ENCODE data around the gene CTBP2. TPM values are rescaled to one million over a fixed set of nuclear protein-coding genes. Genes with fewer than 3 reads are reported as not detected.

The CTBP2 gene
- total RNA-seq, 1 experiment from 2014 or later = 97.2 TPM

GRCh38 chr10:124998624-124999291, 161.6 kb downstream of the CTBP2 start:
- Mint-ChIP-seq H3K36me3 (ENCODE audit: insufficient read depth, unreplicated experiment) (peaks cover 82% of the 10 kb centered on the region), H3K27ac (ENCODE audit: unreplicated experiment) (no peak overlapping the region), H3K27me3 (ENCODE audit: insufficient read depth, unreplicated experiment) (no peaks in the 10 kb centered on the region), H3K9me3 (ENCODE audit: unreplicated experiment) (no peaks in the 10 kb centered on the region), H3K4me1 (ENCODE audit: low read depth, unreplicated experiment) (no peaks in the 10 kb centered on the region), H3K4me3 (ENCODE audit: unreplicated experiment) (no peak overlapping the region)
- POLR2A ChIA-PET = no interaction called here
- no TSS peak for BruUV-seq (replicated peaks)
- intact Hi-C loops (cut with micrococcal nuclease; ENCODE audit: unreplicated experiment) = no loop called here
- CTCF ChIA-PET = interaction anchor here (0.6 to 0.7 kb wide), 2 partner anchors 45 to 46 kb away, joined by 3 read pairs; no protein-coding TSS in a partner anchor
- TF ChIP-seq CTCF (IDR thresholded peaks at IDR 0.05; ENCODE audit: insufficient read depth in 1 of 2, low read depth in 1 of 2, low read length in 1 of 2, severe bottlenecking in 1 of 2, unreplicated experiment in 1 of 2) = no peak
- Histone ChIP-seq H3K27me3 (replicated peaks; ENCODE audit: control insufficient read depth, insufficient read depth, low read length) (no peaks in the 10 kb centered on the region), H3K9me3 (no peaks in the 10 kb centered on the region), H3K36me3 (ENCODE audit: control insufficient read depth, insufficient read depth, low read length) (peaks cover 5% of the 10 kb centered on the region), H3K4me3 (ENCODE audit: low read depth, low read length) (no peak overlapping the region), H3K4me1 (no peaks in the 10 kb centered on the region)
- peak in 1 of 2 experiments; percentile 21 for DNase-seq

DNA sequence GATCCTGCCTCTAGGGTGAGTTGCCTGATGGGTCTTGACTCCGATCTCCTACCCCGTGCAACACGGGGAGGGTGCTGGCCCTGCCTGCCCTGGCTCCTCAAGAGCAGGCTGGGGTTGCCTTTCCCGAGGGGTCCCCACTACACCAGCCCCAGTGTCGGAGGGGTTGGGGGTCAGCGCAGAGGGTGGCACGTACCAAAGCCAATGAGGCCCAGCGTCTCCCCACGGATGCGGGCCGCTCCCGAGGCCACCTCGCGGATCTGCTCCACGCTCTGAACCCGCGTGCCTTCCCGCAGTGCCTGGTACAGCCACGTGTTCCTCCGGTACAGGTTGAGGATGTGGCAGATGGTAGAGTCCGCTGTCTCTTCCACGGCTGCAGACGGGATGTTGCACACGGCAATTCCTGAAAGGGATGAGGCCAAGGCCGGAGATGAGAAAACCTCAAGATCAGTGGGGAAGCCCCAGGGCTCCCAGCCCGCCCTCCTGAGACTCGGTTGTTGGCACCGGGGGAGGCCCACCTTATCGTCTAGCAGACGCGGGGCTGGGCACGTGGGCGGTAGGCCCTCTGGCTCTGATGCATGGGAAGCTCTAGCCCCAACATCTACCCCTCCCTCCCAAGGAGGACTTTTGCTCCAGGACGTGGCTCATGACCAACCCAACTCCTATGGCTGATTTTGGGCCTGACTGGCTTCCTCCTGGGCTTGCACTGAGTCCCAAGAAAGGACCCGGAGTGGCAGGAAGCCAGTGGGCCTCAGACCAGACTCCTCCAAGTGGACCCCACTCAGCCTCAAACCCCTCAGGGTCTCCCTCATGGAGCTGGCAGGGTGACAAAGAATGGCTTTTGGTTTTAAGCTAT, 162.4 kb downstream of the CTBP2 start:
- ChIA-PET CTCF (no interaction called here), POLR2A (no interaction called here)
- Histone ChIP-seq H3K4me1 (no peaks in the 10 kb centered on the region), H3K27me3 (replicated peaks; ENCODE audit: control insufficient read depth, insufficient read depth, low read length) (no peaks in the 10 kb centered on the region), H3K36me3 (ENCODE audit: control insufficient read depth, insufficient read depth, low read length) (peaks cover 5% of the 10 kb centered on the region), H3K4me3 (ENCODE audit: low read depth, low read length) (no peak overlapping the region), H3K9me3 (no peaks in the 10 kb centered on the region)
- Mint-ChIP-seq H3K36me3 (ENCODE audit: insufficient read depth, unreplicated experiment) (peaks cover 82% of the 10 kb centered on the region), H3K4me1 (ENCODE audit: low read depth, unreplicated experiment) (no peaks in the 10 kb centered on the region), H3K27ac (ENCODE audit: unreplicated experiment) (no peak overlapping the region), H3K4me3 (ENCODE audit: unreplicated experiment) (no peak overlapping the region), H3K27me3 (ENCODE audit: insufficient read depth, unreplicated experiment) (no peaks in the 10 kb centered on the region), H3K9me3 (ENCODE audit: unreplicated experiment) (no peaks in the 10 kb centered on the region)
- peak in 1 of 2 experiments; percentile 27 for DNase-seq
- intact Hi-C loops (cut with micrococcal nuclease; ENCODE audit: unreplicated experiment) = no loop called here
- no peak for TF ChIP-seq CTCF (IDR thresholded peaks at IDR 0.05; ENCODE audit: insufficient read depth in 1 of 2, low read depth in 1 of 2, low read length in 1 of 2, severe bottlenecking in 1 of 2, unreplicated experiment in 1 of 2)
- no TSS peak for BruUV-seq (replicated peaks)

GRCh38 chr10:124997306-124997705, 163.1 kb downstream of the CTBP2 start:
- Mint-ChIP-seq H3K9me3 (ENCODE audit: unreplicated experiment) (no peaks in the 10 kb centered on the region), H3K27ac (ENCODE audit: unreplicated experiment) (no peak overlapping the region), H3K4me1 (ENCODE audit: low read depth, unreplicated experiment) (no peaks in the 10 kb centered on the region), H3K27me3 (ENCODE audit: insufficient read depth, unreplicated experiment) (no peaks in the 10 kb centered on the region), H3K36me3 (ENCODE audit: insufficient read depth, unreplicated experiment) (peaks cover 85% of the 10 kb centered on the region), H3K4me3 (ENCODE audit: unreplicated experiment) (no peak overlapping the region)
- peak in 1 of 2 experiments; percentile 21 for DNase-seq
- H3K36me3 ChIP-seq (ENCODE audit: control insufficient read depth, insufficient read depth, low read length) = peaks cover 5% of the 10 kb centered on the region
- CTCF ChIA-PET = no interaction called here
- no peak overlapping the region for H3K4me3 ChIP-seq (ENCODE audit: low read depth, low read length)
- H3K9me3 ChIP-seq = no peaks in the 10 kb centered on the region
- no peak for TF ChIP-seq CTCF (IDR thresholded peaks at IDR 0.05; ENCODE audit: insufficient read depth in 1 of 2, low read depth in 1 of 2, low read length in 1 of 2, severe bottlenecking in 1 of 2, unreplicated experiment in 1 of 2)
- no TSS peak for BruUV-seq (replicated peaks)
- H3K4me1 ChIP-seq = no peaks in the 10 kb centered on the region
- POLR2A ChIA-PET = no interaction called here
- no peaks in the 10 kb centered on the region for H3K27me3 ChIP-seq (replicated peaks; ENCODE audit: control insufficient read depth, insufficient read depth, low read length)
- intact Hi-C loops (cut with micrococcal nuclease; ENCODE audit: unreplicated experiment) = no loop called here
